Pulmonary artery endothelial cell (primary cell): ENCODE data around the gene HHEX. TPM values are rescaled to one million over a fixed set of nuclear protein-coding genes. Genes with fewer than 3 reads are reported as not detected.
"Not testable (repeated sequence)": the region's sequence is repeated elsewhere in the genome, so short reads cannot be mapped to it uniquely, and the experiment has no call there.

Experiments
- DNase-seq: peaks from one replicate; pipeline ENCODE4 v3.0.0-alpha.2; 2011; ENCODE audit warnings: low read depth, low spot score
- total RNA-seq: library from RNA; depleted of rRNA; stranded (reverse); fragments of >200 nt; gene quantifications from 2 replicates; pipeline ENCODE4 v1.2.3, GENCODE V29; 2014

Gene HHEX
- total RNA-seq, 1 donor from 2014 or later: 46.5 TPM

- DNase-seq: no peak
Observed at GRCh38 chr10:92732958-92733357, 43.2 kb downstream of the HHEX start.

GRCh38 chr10:92734301-92734700, 44.5 kb downstream of the HHEX start:
- DNase-seq: no peak

GRCh38 chr10:92735938-92736337, 46.2 kb downstream of the HHEX start:
- DNase-seq: no peak

GRCh38 chr10:92737484-92737883, 47.7 kb downstream of the HHEX start:
- no peak for DNase-seq

GRCh38 chr10:92740762-92741161, 51.0 kb downstream of the HHEX start:
- DNase-seq: no peak

GRCh38 chr10:92741741-92742140, 52.0 kb downstream of the HHEX start:
- not testable (repeated sequence) for DNase-seq

- no peak for DNase-seq
Observed at GRCh38 chr10:92742331-92743228, 52.8 kb downstream of the HHEX start.

Other genes with a start within 250 kb of the HHEX start
- gene IDE, start 115.9 kb upstream of the HHEX start, total RNA-seq: 27.6 and 41.0 TPM in 2 replicates
- gene KIF11, start 96.8 kb upstream of the HHEX start, total RNA-seq: 21.3 and 35.3 TPM in 2 replicates
- gene EXOC6, start 158.6 kb downstream of the HHEX start, total RNA-seq: 129 and 228 TPM in 2 replicates